GM18519 (cell line): ENCODE data around the gene GOLGA8B.
A peak's percentile ranks its signal among the peaks of the same experiment; 100 is the strongest.
"Not testable (repeated sequence)": the region's sequence is repeated elsewhere in the genome, so short reads cannot be mapped to it uniquely, and the experiment has no call there.

ENCODE experiments used
- ATAC-seq: cut with Tn5 transposase; IDR thresholded peaks from one replicate; pipeline ENCODE4 v1.9.1; 2021; ENCODE audit warnings: mild to moderate bottlenecking, moderate library complexity; ENCODE audit not compliant: unreplicated experiment, low FRiP score

Gene GOLGA8B

GRCh38 chr15:34583399-34584329, at the start of gene GOLGA8B:
Gene GOLGA8B (minus strand): TSS chr15:34583651. CDS start chr15:34535912, 47,739 bp downstream.
- ATAC-seq: peak; percentile 53

GRCh38 chr15:34633165-34633564, 49.7 kb upstream of the GOLGA8B start:
- ATAC-seq: not testable (repeated sequence)

- no peak for ATAC-seq
Measured at GRCh38 chr15:34628577-34629152, 45.2 kb upstream of the GOLGA8B start.

GRCh38 chr15:34625007-34625406, 41.6 kb upstream of the GOLGA8B start:
- ATAC-seq: no peak

- no peak for ATAC-seq
Measured at GRCh38 chr15:34621675-34622074, 38.2 kb upstream of the GOLGA8B start.

- no peak for ATAC-seq
Measured at GRCh38 chr15:34620814-34621213, 37.4 kb upstream of the GOLGA8B start.

- ATAC-seq: no peak
Measured at GRCh38 chr15:34620142-34620541, 36.7 kb upstream of the GOLGA8B start.

GRCh38 chr15:34619151-34619550, 35.7 kb upstream of the GOLGA8B start:
- ATAC-seq: no peak

GRCh38 chr15:34618073-34618472, 34.6 kb upstream of the GOLGA8B start:
- ATAC-seq: no peak

GRCh38 chr15:34616613-34617012, 33.2 kb upstream of the GOLGA8B start:
- no peak for ATAC-seq

GRCh38 chr15:34613997-34614396, 30.5 kb upstream of the GOLGA8B start:
- no peak for ATAC-seq

- no peak for ATAC-seq
Measured at GRCh38 chr15:34613301-34613700, 29.9 kb upstream of the GOLGA8B start.

- no peak for ATAC-seq
Measured at GRCh38 chr15:34610354-34610753, 26.9 kb upstream of the GOLGA8B start.

- no peak for ATAC-seq
Measured at GRCh38 chr15:34609102-34610057, 25.9 kb upstream of the GOLGA8B start.

- ATAC-seq: no peak
Measured at GRCh38 chr15:34608517-34608916, 25.1 kb upstream of the GOLGA8B start.

GRCh38 chr15:34607832-34608231, 24.4 kb upstream of the GOLGA8B start:
- no peak for ATAC-seq

GRCh38 chr15:34606545-34606944, 23.1 kb upstream of the GOLGA8B start:
- no peak for ATAC-seq

GRCh38 chr15:34606131-34606530, 22.7 kb upstream of the GOLGA8B start:
- no peak for ATAC-seq

GRCh38 chr15:34603095-34603494, 19.6 kb upstream of the GOLGA8B start:
- ATAC-seq: no peak

GRCh38 chr15:34600923-34601322, 17.5 kb upstream of the GOLGA8B start:
- no peak for ATAC-seq
